Spleen (tissue), 7 donors: ENCODE measurements around the gene FGR.

Experiments used
- POLR2A ChIP-seq, 3 donors: fragments of 450-650 bp; IDR thresholded peaks; one replicate each; pipeline ENCODE4 v1.5.1; 2017; ENCODE audit warnings: antibody characterized with exemption in 3 of 3, mild to moderate bottlenecking in 1 of 3
- POLR2AphosphoS5 ChIP-seq, 3 donors: sonication (generic); formaldehyde crosslinking; IDR thresholded peaks; one replicate each; pipeline ENCODE4 v1.5.1; 2017; ENCODE audit warnings: antibody characterized with exemption in 3 of 3
- TF ChIP-seq, protein P1 (sequence below), 11 experiments: fragments of 200-600 bp in 7 of 11; fragments of 450-650 bp in 4 of 11; sonication (generic) in 4 of 11; IDR thresholded peaks in 8 of 11; conservative IDR thresholded peaks in 3 of 11; 1 replicate in 7 of 11; 2 replicates in 4 of 11; pipeline versions ENCODE4 v1.4.0 to v1.8.0; 2016 to 2021; ENCODE audit warnings: antibody characterized with exemption in 11 of 11, inconsistent platforms in 4 of 11, mild to moderate bottlenecking in 1 of 11
- donor health status: DM: no; HTN: no; CAD: no; lungs with moderate emphysema.
- donor health status: DM: no; HTN: no; CAD: no.
- donor health status: DM: no; HTN: no; CAD: no.

DNA sequence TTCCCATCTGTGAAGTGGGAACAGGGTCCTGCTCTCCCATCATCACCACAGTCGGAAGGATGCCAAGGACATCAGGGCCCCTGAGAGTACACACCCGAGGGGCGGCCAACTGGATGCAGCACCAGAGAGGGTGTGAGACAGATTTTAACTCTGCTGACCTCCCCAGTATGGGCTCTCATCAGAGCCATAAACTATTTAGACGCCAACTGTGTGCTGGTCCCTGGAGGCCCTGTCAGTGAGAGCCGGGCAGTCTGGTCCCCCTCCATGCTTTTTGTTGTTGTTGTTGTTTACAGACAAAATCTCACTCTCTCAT, 1.7 kb downstream of the FGR start:
- TF ChIP-seq, protein P1, sequence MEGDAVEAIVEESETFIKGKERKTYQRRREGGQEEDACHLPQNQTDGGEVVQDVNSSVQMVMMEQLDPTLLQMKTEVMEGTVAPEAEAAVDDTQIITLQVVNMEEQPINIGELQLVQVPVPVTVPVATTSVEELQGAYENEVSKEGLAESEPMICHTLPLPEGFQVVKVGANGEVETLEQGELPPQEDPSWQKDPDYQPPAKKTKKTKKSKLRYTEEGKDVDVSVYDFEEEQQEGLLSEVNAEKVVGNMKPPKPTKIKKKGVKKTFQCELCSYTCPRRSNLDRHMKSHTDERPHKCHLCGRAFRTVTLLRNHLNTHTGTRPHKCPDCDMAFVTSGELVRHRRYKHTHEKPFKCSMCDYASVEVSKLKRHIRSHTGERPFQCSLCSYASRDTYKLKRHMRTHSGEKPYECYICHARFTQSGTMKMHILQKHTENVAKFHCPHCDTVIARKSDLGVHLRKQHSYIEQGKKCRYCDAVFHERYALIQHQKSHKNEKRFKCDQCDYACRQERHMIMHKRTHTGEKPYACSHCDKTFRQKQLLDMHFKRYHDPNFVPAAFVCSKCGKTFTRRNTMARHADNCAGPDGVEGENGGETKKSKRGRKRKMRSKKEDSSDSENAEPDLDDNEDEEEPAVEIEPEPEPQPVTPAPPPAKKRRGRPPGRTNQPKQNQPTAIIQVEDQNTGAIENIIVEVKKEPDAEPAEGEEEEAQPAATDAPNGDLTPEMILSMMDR (IDR thresholded peaks at IDR 0.05 in 8 of 11, conservative IDR thresholded peaks at IDR 0.05 in 3 of 11): no peak
- TF ChIP-seq POLR2A (IDR thresholded peaks at IDR 0.05) (no peak), POLR2AphosphoS5 (IDR thresholded peaks at IDR 0.05) (no peak)
